Fibroblast of skin of scalp (primary cell): Measurements from ENCODE around the gene ANKS4B.
A peak's percentile ranks its signal among the peaks of the same experiment; 100 is the strongest.
"Not testable (repeated sequence)": the region's sequence is repeated elsewhere in the genome, so short reads cannot be mapped to it uniquely, and the experiment has no call there.

Experiments used
- DNase-seq: peaks from one replicate; pipeline ENCODE4 v3.0.0-alpha.2; 2013

ANKS4B gene

GRCh38 chr16:21263640-21264570 is 30.4 kb downstream of the ANKS4B start:
- DNase-seq: peak; percentile 74

GRCh38 chr16:21264571-21265036 is 31.1 kb downstream of the ANKS4B start:
- DNase-seq: no peak

GRCh38 chr16:21265104-21265837 is 31.8 kb downstream of the ANKS4B start:
- no peak for DNase-seq

GRCh38 chr16:21267298-21267697 is 33.8 kb downstream of the ANKS4B start:
- no peak for DNase-seq

GRCh38 chr16:21268236-21268635 is 34.7 kb downstream of the ANKS4B start:
- DNase-seq: no peak

GRCh38 chr16:21272253-21272652 is 38.8 kb downstream of the ANKS4B start:
- DNase-seq: no peak

GRCh38 chr16:21272763-21273162 is 39.3 kb downstream of the ANKS4B start:
- DNase-seq: not testable (repeated sequence)

GRCh38 chr16:21274172-21274726 is 40.8 kb downstream of the ANKS4B start:
- DNase-seq: no peak

GRCh38 chr16:21275529-21275928 is 42.0 kb downstream of the ANKS4B start:
- DNase-seq: no peak

- no peak for DNase-seq
These were observed 42.6 kb downstream of the ANKS4B start for GRCh38 chr16:21276090-21276489.

GRCh38 chr16:21277045-21277926 is 43.8 kb downstream of the ANKS4B start:
- no peak for DNase-seq

- DNase-seq: peak; percentile 37
These were observed 44.6 kb downstream of the ANKS4B start, which contains the start of gene CRYM for GRCh38 chr16:21277927-21278706. TSS of gene CRYM (minus strand) at chr16:21278290. CDS start at chr16:21278251, 39 bp downstream.

GRCh38 chr16:21279501-21279900 is 46.0 kb downstream of the ANKS4B start:
- DNase-seq: no peak

GRCh38 chr16:21281698-21282389 is 48.3 kb downstream of the ANKS4B start:
- no peak for DNase-seq

GRCh38 chr16:21283521-21284289 is 50.2 kb downstream of the ANKS4B start:
- peak; percentile 51 for DNase-seq

- no peak for DNase-seq
These were observed 50.9 kb downstream of the ANKS4B start for GRCh38 chr16:21284414-21284813.

GRCh38 chr16:21285314-21285713 is 51.8 kb downstream of the ANKS4B start:
- DNase-seq: no peak

- not testable (repeated sequence) for DNase-seq
These were observed 56.3 kb downstream of the ANKS4B start for GRCh38 chr16:21289789-21290188.

GRCh38 chr16:21300309-21301167 is 67.0 kb downstream of the ANKS4B start:
- peak; percentile 100 for DNase-seq
